Type B pancreatic cell (in vitro differentiated cells): Measurements from ENCODE around the gene RPLP2. TPM values are rescaled to one million over a fixed set of nuclear protein-coding genes. Genes with fewer than 3 reads are reported as not detected.

Experiments
- DNase-seq: peaks from one replicate; pipeline ENCODE4 v3.0.0; 2021; ENCODE audit warnings: mixed read lengths; ENCODE audit not compliant: unreplicated experiment; ENCODE audit errors: extremely low spot score
- H3K27ac Mint-ChIP-seq: 2 replicates; pipeline ENCODE4 v1.8.0; 2021; ENCODE audit warnings: mild to moderate bottlenecking, mixed read lengths
- H3K27me3 Mint-ChIP-seq: 2 replicates; pipeline ENCODE4 v1.8.0; 2021; ENCODE audit warnings: mixed read lengths
- H3K36me3 Mint-ChIP-seq: 2 replicates; pipeline ENCODE4 v1.8.0; 2021; ENCODE audit warnings: mixed read lengths
- H3K4me1 Mint-ChIP-seq: one replicate; pipeline ENCODE4 v1.8.0; 2021; ENCODE audit warnings: mixed read lengths; ENCODE audit not compliant: unreplicated experiment
- H3K4me3 Mint-ChIP-seq: 2 replicates; pipeline ENCODE4 v1.8.0; 2021; ENCODE audit warnings: mild to moderate bottlenecking, mixed read lengths
- H3K9me3 Mint-ChIP-seq: 2 replicates; pipeline ENCODE4 v1.8.0; 2021; ENCODE audit warnings: mixed read lengths
- CTCF ChIP-seq: fragments of 200-600 bp; sonication (generic); conservative IDR thresholded peaks from 2 replicates; pipeline ENCODE4 v1.5.0; 2021; ENCODE audit warnings: antibody characterized with exemption, mild to moderate bottlenecking
- total RNA-seq: library from RNA; stranded (reverse); gene quantifications from 2 replicates; pipeline ENCODE4 v1.2.1, GENCODE V29; 2021; ENCODE audit warnings: low replicate concordance

The RPLP2 gene
- total RNA-seq, 1 donor from 2014 or later = 1,985 TPM

- no peak overlapping the region for H3K4me3 Mint-ChIP-seq
- H3K9me3 Mint-ChIP-seq = no peaks in the 10 kb centered on the region
- DNase-seq = no peak
- no peaks in the 10 kb centered on the region for H3K36me3 Mint-ChIP-seq
- H3K4me1 Mint-ChIP-seq = no peaks in the 10 kb centered on the region
- TF ChIP-seq CTCF = no peak
- H3K27me3 Mint-ChIP-seq = no peaks in the 10 kb centered on the region
- no peak overlapping the region for H3K27ac Mint-ChIP-seq
Measured at GRCh38 chr11:788953-789940, 20.5 kb upstream of the RPLP2 start.

GRCh38 chr11:789943-790342 is 19.8 kb upstream of the RPLP2 start, which contains the start of gene CEND1:
CEND1 (minus strand) TSS chr11:790090; CDS start chr11:788576, 1,514 bp downstream.
- TF ChIP-seq CTCF = no peak
- no peak within 1 kb of the TSS for H3K4me3 Mint-ChIP-seq
- H3K36me3 Mint-ChIP-seq = no peaks in the 10 kb centered on the region
- H3K27ac Mint-ChIP-seq = no peak within 1 kb of the TSS
- H3K9me3 Mint-ChIP-seq = no peaks in the 10 kb centered on the region
- no peaks in the 10 kb centered on the region for H3K27me3 Mint-ChIP-seq
- no peak for DNase-seq
- no peaks in the 10 kb centered on the region for H3K4me1 Mint-ChIP-seq

- Mint-ChIP-seq H3K36me3 (no peaks in the 10 kb centered on the region), H3K27ac (no peak overlapping the region), H3K4me1 (peaks cover 1% of the 10 kb centered on the region), H3K4me3 (no peak overlapping the region), H3K9me3 (no peaks in the 10 kb centered on the region), H3K27me3 (no peaks in the 10 kb centered on the region)
- TF ChIP-seq CTCF = no peak
- DNase-seq = no peak
Measured at GRCh38 chr11:790721-791564, 18.8 kb upstream of the RPLP2 start.

GRCh38 chr11:791658-792534 is 17.9 kb upstream of the RPLP2 start:
- DNase-seq = no peak
- Mint-ChIP-seq H3K27ac (no peak overlapping the region), H3K9me3 (no peaks in the 10 kb centered on the region), H3K4me3 (no peak overlapping the region), H3K27me3 (no peaks in the 10 kb centered on the region), H3K36me3 (no peaks in the 10 kb centered on the region), H3K4me1 (peaks cover 8% of the 10 kb centered on the region)
- no peak for TF ChIP-seq CTCF

- H3K9me3 Mint-ChIP-seq = no peaks in the 10 kb centered on the region
- no peak overlapping the region for H3K27ac Mint-ChIP-seq
- no peak overlapping the region for H3K4me3 Mint-ChIP-seq
- no peaks in the 10 kb centered on the region for H3K27me3 Mint-ChIP-seq
- TF ChIP-seq CTCF = no peak
- H3K36me3 Mint-ChIP-seq = no peaks in the 10 kb centered on the region
- no peak for DNase-seq
- H3K4me1 Mint-ChIP-seq = peaks cover 8% of the 10 kb centered on the region
Measured at GRCh38 chr11:792535-792821, 17.3 kb upstream of the RPLP2 start.
